Activated CD8-positive, alpha-beta T cell treated with anti-CD3 and anti-CD28 coated beads for 36 hours (primary cell): ENCODE data around the gene METRN. TPM values are rescaled to one million over a fixed set of nuclear protein-coding genes. Genes with fewer than 3 reads are reported as not detected.
"Not testable (repeated sequence)": the region's sequence is repeated elsewhere in the genome, so short reads cannot be mapped to it uniquely, and the experiment has no call there.

Experiments
- ATAC-seq: fragments of 200-7000 bp; cut with Tn5 transposase; one replicate; pipeline ENCODE4 v1.10.0; 2021; ENCODE audit warnings: mild to moderate bottlenecking, moderate library complexity
- CTCF ChIA-PET: fragments of 350-600 bp; sonication (Branson Sonifier 250); formaldehyde crosslinking; loops from one replicate; lab custom pipeline; 2021; ENCODE audit warnings: antibody characterized with exemption; lab: Charles Lee
- POLR2A ChIA-PET: fragments of 350-600 bp; sonication (Branson Sonifier 250); formaldehyde crosslinking; loops from one replicate; lab custom pipeline; 2021; ENCODE audit warnings: antibody characterized with exemption; lab: Charles Lee
- DNase-seq: peaks from one replicate; pipeline ENCODE4 v3.0.0-alpha.2; 2020
- H3K27ac Mint-ChIP-seq: one replicate; pipeline ENCODE4 v1.8.0; 2021; ENCODE audit warnings: mild to moderate bottlenecking, mixed read lengths
- H3K27me3 Mint-ChIP-seq: one replicate; pipeline ENCODE4 v1.8.0; 2021; ENCODE audit warnings: mixed read lengths
- H3K36me3 Mint-ChIP-seq: one replicate; pipeline ENCODE4 v1.8.0; 2021; ENCODE audit warnings: low read depth, mixed read lengths
- H3K4me1 Mint-ChIP-seq: one replicate; pipeline ENCODE4 v1.8.0; 2021; ENCODE audit warnings: low read depth, mixed read lengths
- H3K4me3 Mint-ChIP-seq: one replicate; pipeline ENCODE4 v1.8.0; 2021; ENCODE audit warnings: mild to moderate bottlenecking, moderate library complexity, mixed read lengths
- H3K9me3 Mint-ChIP-seq: one replicate; pipeline ENCODE4 v1.8.0; 2021; ENCODE audit warnings: mixed read lengths
- intact Hi-C: fragments of 100-400 bp; cut with micrococcal nuclease; formaldehyde crosslinking; loops from one replicate; pipeline ENCODE4 v1.10.0; 2022
- total RNA-seq, 2 experiments: library from RNA; stranded (reverse); gene quantifications; one replicate each; pipeline ENCODE4 v1.2.3, GENCODE V29; 2021
- TF ChIP-seq, protein P1 (sequence below): fragments of 200-600 bp; IDR thresholded peaks from one replicate; pipeline ENCODE4 v1.8.0; 2022; ENCODE audit warnings: antibody characterized with exemption, mild to moderate bottlenecking

Gene METRN
- total RNA-seq, 2 experiments from 2014 or later = 37.2 to 43.1 TPM

DNA sequence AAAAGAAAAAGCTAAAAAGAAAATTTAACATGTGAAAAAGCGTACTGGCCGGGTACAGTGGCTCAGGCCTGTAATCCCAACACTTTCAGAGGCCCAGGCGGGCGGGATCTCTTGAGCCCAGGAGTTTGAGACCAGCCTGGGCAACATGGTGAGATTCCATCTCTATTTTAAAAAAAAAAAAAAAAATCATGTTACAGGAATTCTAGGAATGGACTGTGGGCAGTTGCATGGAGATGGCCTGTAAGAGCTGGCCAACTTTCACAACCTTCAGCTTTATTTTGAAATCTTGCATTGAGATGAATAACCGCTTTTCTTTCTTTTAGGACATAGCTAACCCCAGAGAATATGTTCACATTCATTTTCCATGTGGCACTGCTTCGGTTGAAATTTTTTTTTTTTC is 34.1 kb downstream of the METRN start:
- no peak overlapping the region for H3K27ac Mint-ChIP-seq
- no peak for ATAC-seq
- no peak for DNase-seq
- H3K4me1 Mint-ChIP-seq = no peaks in the 10 kb centered on the region
- ChIA-PET POLR2A (interaction anchor here (0.6 to 1.3 kb wide), 2 partner anchors 20 to 25 kb away, joined by 3 read pairs; no protein-coding TSS in a partner anchor), CTCF (interaction anchor here (1.1 to 1.6 kb wide), 3 partner anchors 9 to 38 kb away, joined by 3 to 4 read pairs (median 4); no protein-coding TSS in a partner anchor)
- no peaks in the 10 kb centered on the region for H3K36me3 Mint-ChIP-seq
- TF ChIP-seq, protein P1, sequence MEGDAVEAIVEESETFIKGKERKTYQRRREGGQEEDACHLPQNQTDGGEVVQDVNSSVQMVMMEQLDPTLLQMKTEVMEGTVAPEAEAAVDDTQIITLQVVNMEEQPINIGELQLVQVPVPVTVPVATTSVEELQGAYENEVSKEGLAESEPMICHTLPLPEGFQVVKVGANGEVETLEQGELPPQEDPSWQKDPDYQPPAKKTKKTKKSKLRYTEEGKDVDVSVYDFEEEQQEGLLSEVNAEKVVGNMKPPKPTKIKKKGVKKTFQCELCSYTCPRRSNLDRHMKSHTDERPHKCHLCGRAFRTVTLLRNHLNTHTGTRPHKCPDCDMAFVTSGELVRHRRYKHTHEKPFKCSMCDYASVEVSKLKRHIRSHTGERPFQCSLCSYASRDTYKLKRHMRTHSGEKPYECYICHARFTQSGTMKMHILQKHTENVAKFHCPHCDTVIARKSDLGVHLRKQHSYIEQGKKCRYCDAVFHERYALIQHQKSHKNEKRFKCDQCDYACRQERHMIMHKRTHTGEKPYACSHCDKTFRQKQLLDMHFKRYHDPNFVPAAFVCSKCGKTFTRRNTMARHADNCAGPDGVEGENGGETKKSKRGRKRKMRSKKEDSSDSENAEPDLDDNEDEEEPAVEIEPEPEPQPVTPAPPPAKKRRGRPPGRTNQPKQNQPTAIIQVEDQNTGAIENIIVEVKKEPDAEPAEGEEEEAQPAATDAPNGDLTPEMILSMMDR = no peak
- intact Hi-C loops = no loop called here
- no peak overlapping the region for H3K4me3 Mint-ChIP-seq
- no peaks in the 10 kb centered on the region for H3K27me3 Mint-ChIP-seq
- H3K9me3 Mint-ChIP-seq = no peaks in the 10 kb centered on the region

DNA sequence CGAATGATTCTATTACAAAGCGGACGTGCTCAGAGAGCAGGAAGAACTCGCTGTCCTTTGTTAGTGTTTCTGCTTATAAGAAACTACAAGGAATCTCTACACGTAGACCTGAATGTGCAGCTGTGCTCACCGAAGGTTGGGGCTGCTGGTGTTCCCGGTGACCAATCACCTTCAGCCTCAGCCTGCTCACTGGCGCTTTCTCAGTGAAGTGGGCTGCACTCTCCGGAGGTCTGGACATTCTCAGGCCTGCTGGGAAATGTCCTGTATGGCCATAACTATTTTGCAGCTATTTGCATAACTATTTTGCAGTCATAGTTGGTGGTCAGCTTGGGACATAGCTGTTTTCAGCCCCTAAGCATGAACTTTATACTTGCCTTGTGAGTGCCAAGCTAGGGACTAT is 35.6 kb downstream of the METRN start:
- intact Hi-C loops = no loop called here
- no peak overlapping the region for H3K4me3 Mint-ChIP-seq
- ChIA-PET CTCF (interaction anchor here (0.7 to 1.6 kb wide), 2 partner anchors 9 to 40 kb away, joined by 3 to 4 read pairs; no protein-coding TSS in a partner anchor), POLR2A (no interaction called here)
- ATAC-seq (no peak), DNase-seq (no peak)
- no peaks in the 10 kb centered on the region for H3K36me3 Mint-ChIP-seq
- H3K4me1 Mint-ChIP-seq = no peaks in the 10 kb centered on the region
- H3K27ac Mint-ChIP-seq = no peak overlapping the region
- no peaks in the 10 kb centered on the region for H3K27me3 Mint-ChIP-seq
- no peaks in the 10 kb centered on the region for H3K9me3 Mint-ChIP-seq
- TF ChIP-seq, protein P1 = no peak

DNA sequence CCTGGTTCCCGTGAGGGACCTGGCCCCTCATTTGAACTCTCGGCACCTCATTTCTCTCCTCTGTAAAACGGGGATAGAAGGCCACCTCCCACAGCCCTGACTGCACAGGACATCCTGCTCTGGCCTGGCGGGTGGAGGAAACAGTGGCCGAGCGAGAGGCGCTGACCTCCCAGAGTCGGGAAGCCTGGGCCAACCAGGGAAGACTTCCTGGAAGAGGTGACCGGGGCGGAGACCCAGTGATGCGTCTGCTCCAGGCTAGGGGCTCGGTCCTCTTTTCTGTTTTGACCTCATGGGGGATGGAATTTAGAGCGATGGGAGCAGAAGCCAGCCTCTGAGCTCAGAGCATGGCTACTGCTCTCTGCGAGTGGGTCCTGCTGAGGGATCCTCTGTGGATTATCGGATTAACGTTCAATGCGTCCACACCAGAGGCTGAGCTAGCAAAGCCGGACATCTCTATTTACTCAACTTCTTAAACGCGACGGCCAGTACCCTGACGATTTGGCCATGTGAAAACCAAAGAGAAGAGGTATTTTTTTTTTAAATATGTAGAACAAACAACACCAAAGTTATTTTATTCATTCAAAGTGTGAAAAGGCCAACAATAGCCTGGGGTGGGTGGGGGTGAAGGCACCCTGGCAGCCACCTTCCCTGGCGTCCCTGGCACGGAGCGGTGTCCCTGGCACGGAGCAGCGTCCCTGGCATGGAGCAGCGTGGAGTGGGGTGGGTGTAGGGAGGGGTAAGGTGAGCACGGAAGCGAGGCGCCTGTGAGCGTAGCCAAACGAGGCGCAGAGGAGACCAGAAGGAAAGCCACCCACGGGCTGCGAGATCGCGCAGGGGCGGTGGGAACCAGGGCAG is 36.5 kb downstream of the METRN start:
- no peaks in the 10 kb centered on the region for H3K9me3 Mint-ChIP-seq
- ATAC-seq (no peak), DNase-seq (no peak)
- TF ChIP-seq, protein P1 = no peak
- ChIA-PET POLR2A (no interaction called here), CTCF (no interaction called here)
- no peak overlapping the region for H3K27ac Mint-ChIP-seq
- intact Hi-C loops = no loop called here
- no peaks in the 10 kb centered on the region for H3K36me3 Mint-ChIP-seq
- H3K27me3 Mint-ChIP-seq = no peaks in the 10 kb centered on the region
- no peaks in the 10 kb centered on the region for H3K4me1 Mint-ChIP-seq
- H3K4me3 Mint-ChIP-seq = no peak overlapping the region

DNA sequence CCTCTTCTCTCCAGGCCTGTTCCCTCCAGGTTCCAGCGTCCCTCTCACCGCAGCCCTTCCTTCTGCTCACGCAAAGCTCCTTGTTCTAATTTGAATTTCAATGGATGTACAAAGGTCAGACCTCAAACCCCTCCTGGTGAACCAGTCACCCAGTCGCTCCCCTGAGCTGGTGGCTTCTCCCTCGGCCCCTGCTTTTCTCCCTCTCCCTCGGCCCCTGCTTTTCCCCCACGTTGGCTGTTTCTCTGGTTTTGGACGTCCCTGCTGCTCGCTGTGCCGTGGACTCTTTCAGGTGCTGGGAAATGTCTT is 37.0 kb downstream of the METRN start:
- Mint-ChIP-seq H3K4me1 (no peaks in the 10 kb centered on the region), H3K27ac (no peak overlapping the region), H3K27me3 (no peaks in the 10 kb centered on the region), H3K9me3 (no peaks in the 10 kb centered on the region), H3K4me3 (no peak overlapping the region), H3K36me3 (no peaks in the 10 kb centered on the region)
- ChIA-PET CTCF (no interaction called here), POLR2A (no interaction called here)
- TF ChIP-seq, protein P1 = no peak
- ATAC-seq (no peak), DNase-seq (no peak)
- intact Hi-C loops = no loop called here

DNA sequence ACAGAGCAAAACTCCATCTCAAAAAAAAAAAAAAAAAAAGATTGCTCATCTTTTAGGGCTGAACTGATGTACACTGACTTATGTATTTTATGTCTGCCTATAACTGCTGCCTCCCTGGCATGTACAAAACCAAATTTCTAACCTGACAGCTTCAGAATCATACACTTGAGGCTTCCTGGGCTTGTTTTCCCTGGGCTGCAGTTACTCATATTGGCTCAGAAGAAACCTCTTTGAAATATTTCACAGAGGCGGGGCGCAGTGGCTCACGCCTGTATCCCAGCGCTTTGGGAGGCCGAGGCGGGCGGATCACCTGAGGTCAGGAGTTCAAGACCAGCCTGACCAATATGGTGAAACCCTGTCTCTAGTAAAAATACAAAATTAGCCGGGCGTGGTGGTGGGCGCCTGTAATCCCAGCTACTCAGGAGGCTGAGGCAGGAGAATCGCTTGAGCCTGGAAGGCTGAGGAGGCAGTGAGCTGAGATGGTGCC is 39.2 kb downstream of the METRN start:
- H3K9me3 Mint-ChIP-seq, POLR2A ChIA-PET, intact Hi-C loops, ATAC-seq, H3K27ac Mint-ChIP-seq, H3K27me3 Mint-ChIP-seq, DNase-seq, H3K36me3 Mint-ChIP-seq, H3K4me1 Mint-ChIP-seq, H3K4me3 Mint-ChIP-seq: not testable (repeated sequence)
- CTCF ChIA-PET = interaction anchor here (1.0 kb wide), 1 partner anchor 8 kb away, joined by 3 read pairs; no protein-coding TSS in a partner anchor
